Hematopoietic multipotent progenitor cell (in vitro differentiated cells): ENCODE measurements around the gene CDK4. TPM values are rescaled to one million over a fixed set of nuclear protein-coding genes. Genes with fewer than 3 reads are reported as not detected.

Experiments used
- DNase-seq, 3 donors: peaks; one replicate each; pipeline ENCODE4 v3.0.0-alpha.2; 2011 to 2015; ENCODE audit warnings: low read depth in 2 of 3, low spot score in 2 of 3
- total RNA-seq: library from RNA; depleted of rRNA; stranded (reverse); fragments of >200 nt; gene quantifications from one replicate; pipeline ENCODE4 v1.2.3, GENCODE V29; 2012

Gene CDK4
- total RNA-seq, 1 donor = 194 TPM

- no peak for DNase-seq
These were observed 10.7 kb downstream of the CDK4 start for GRCh38 chr12:57741413-57741789.

- peak; percentile 55 to 91 (median 84) for DNase-seq
These were observed 11.3 kb downstream of the CDK4 start for GRCh38 chr12:57740656-57741412.

- no peak for DNase-seq
These were observed 12.1 kb downstream of the CDK4 start for GRCh38 chr12:57739914-57740538.

- DNase-seq = no peak
These were observed 12.7 kb downstream of the CDK4 start for GRCh38 chr12:57739387-57739786.

- DNase-seq = no peak
These were observed 13.4 kb downstream of the CDK4 start, which contains the start of gene AGAP2 for GRCh38 chr12:57738661-57739237. Gene AGAP2, minus strand, starts transcription at chr12:57738742. Its CDS starts 496 bp downstream, at chr12:57738246.

GRCh38 chr12:57737467-57738460 is 14.3 kb downstream of the CDK4 start:
- DNase-seq = no peak

GRCh38 chr12:57736741-57737466 is 15.2 kb downstream of the CDK4 start:
- DNase-seq = no peak

GRCh38 chr12:57735952-57736740 is 16.0 kb downstream of the CDK4 start:
- no peak for DNase-seq

GRCh38 chr12:57735198-57735855 is 16.8 kb downstream of the CDK4 start:
- no peak for DNase-seq

GRCh38 chr12:57734591-57734990 is 17.5 kb downstream of the CDK4 start:
- no peak for DNase-seq

- no peak for DNase-seq
These were observed 18.2 kb downstream of the CDK4 start for GRCh38 chr12:57733928-57734327.

- DNase-seq = no peak
These were observed 19.1 kb downstream of the CDK4 start for GRCh38 chr12:57732726-57733593.

GRCh38 chr12:57732270-57732669 is 19.8 kb downstream of the CDK4 start:
- no peak for DNase-seq

- no peak for DNase-seq
These were observed 20.6 kb downstream of the CDK4 start for GRCh38 chr12:57731411-57732080.

GRCh38 chr12:57730336-57731067 is 21.6 kb downstream of the CDK4 start:
- no peak for DNase-seq

- no peak for DNase-seq
These were observed 22.7 kb downstream of the CDK4 start for GRCh38 chr12:57729321-57729844.
